ENCODE data around the gene DYNC2LI1. TPM values are rescaled to one million over a fixed set of nuclear protein-coding genes. Genes with fewer than 3 reads are reported as not detected.

DYNC2LI1 gene
- total RNA-seq, 1 experiment from 2014 or later: 64.6 TPM

GRCh38 chr2:43800894-43801293 is 27.1 kb downstream of the DYNC2LI1 start:
- in situ Hi-C loops (cut with HindIII; ENCODE audit: low pct_unique_long_range_greater_than_20kb, low sequenced_read_pairs): no loop called here
- DNase-seq (ENCODE audit: low read depth): no peak

GRCh38 chr2:43802135-43802534 is 28.3 kb downstream of the DYNC2LI1 start:
- in situ Hi-C loops (cut with HindIII; ENCODE audit: low pct_unique_long_range_greater_than_20kb, low sequenced_read_pairs): no loop called here

GRCh38 chr2:43803113-43803512 is 29.3 kb downstream of the DYNC2LI1 start:
- in situ Hi-C loops (cut with HindIII; ENCODE audit: low pct_unique_long_range_greater_than_20kb, low sequenced_read_pairs): no loop called here
- no peak for DNase-seq (ENCODE audit: low read depth)

More at GRCh38 chr2:43802135-43802534, 28.3 kb downstream of the DYNC2LI1 start:
- DNase-seq (ENCODE audit: low read depth): no peak

GRCh38 chr2:43806719-43807031 is 32.8 kb downstream of the DYNC2LI1 start:
- in situ Hi-C loops (cut with HindIII; ENCODE audit: low pct_unique_long_range_greater_than_20kb, low sequenced_read_pairs): no loop called here
- no peak for DNase-seq (ENCODE audit: low read depth)

GRCh38 chr2:43810452-43810851 is 36.6 kb downstream of the DYNC2LI1 start:
- in situ Hi-C loops (cut with HindIII; ENCODE audit: low pct_unique_long_range_greater_than_20kb, low sequenced_read_pairs): no loop called here

GRCh38 chr2:43810888-43811287 is 37.0 kb downstream of the DYNC2LI1 start:
- DNase-seq (ENCODE audit: low read depth): no peak
- in situ Hi-C loops (cut with HindIII; ENCODE audit: low pct_unique_long_range_greater_than_20kb, low sequenced_read_pairs): no loop called here

More at GRCh38 chr2:43810452-43810851, 36.6 kb downstream of the DYNC2LI1 start:
- no peak for DNase-seq (ENCODE audit: low read depth)

- in situ Hi-C loops (cut with HindIII; ENCODE audit: low pct_unique_long_range_greater_than_20kb, low sequenced_read_pairs): no loop called here
- no peak for DNase-seq (ENCODE audit: low read depth)
Measured at GRCh38 chr2:43812006-43812405, 38.2 kb downstream of the DYNC2LI1 start.

GRCh38 chr2:43812947-43813346 is 39.1 kb downstream of the DYNC2LI1 start:
- DNase-seq (ENCODE audit: low read depth): no peak

GRCh38 chr2:43814711-43815110 is 40.9 kb downstream of the DYNC2LI1 start:
- DNase-seq (ENCODE audit: low read depth): no peak
- in situ Hi-C loops (cut with HindIII; ENCODE audit: low pct_unique_long_range_greater_than_20kb, low sequenced_read_pairs): no loop called here

More at GRCh38 chr2:43812947-43813346, 39.1 kb downstream of the DYNC2LI1 start:
- in situ Hi-C loops (cut with HindIII; ENCODE audit: low pct_unique_long_range_greater_than_20kb, low sequenced_read_pairs): no loop called here

- in situ Hi-C loops (cut with HindIII; ENCODE audit: low pct_unique_long_range_greater_than_20kb, low sequenced_read_pairs): no loop called here
- DNase-seq (ENCODE audit: low read depth): peak; percentile 37
Measured at GRCh38 chr2:43818761-43819160, 44.9 kb downstream of the DYNC2LI1 start.

GRCh38 chr2:43819491-43820163 is 45.8 kb downstream of the DYNC2LI1 start:
- no peak for DNase-seq (ENCODE audit: low read depth)
- in situ Hi-C loops (cut with HindIII; ENCODE audit: low pct_unique_long_range_greater_than_20kb, low sequenced_read_pairs): no loop called here

GRCh38 chr2:43822839-43823238 is 49.0 kb downstream of the DYNC2LI1 start:
- in situ Hi-C loops (cut with HindIII; ENCODE audit: low pct_unique_long_range_greater_than_20kb, low sequenced_read_pairs): no loop called here
- no peak for DNase-seq (ENCODE audit: low read depth)

GRCh38 chr2:43823751-43824150 is 49.9 kb downstream of the DYNC2LI1 start:
- in situ Hi-C loops (cut with HindIII; ENCODE audit: low pct_unique_long_range_greater_than_20kb, low sequenced_read_pairs): no loop called here
- DNase-seq (ENCODE audit: low read depth): no peak

- DNase-seq (ENCODE audit: low read depth): no peak
Measured at GRCh38 chr2:43824512-43824911, 50.7 kb downstream of the DYNC2LI1 start.

GRCh38 chr2:43824951-43825493 is 51.2 kb downstream of the DYNC2LI1 start:
- in situ Hi-C loops (cut with HindIII; ENCODE audit: low pct_unique_long_range_greater_than_20kb, low sequenced_read_pairs): no loop called here
- no peak for DNase-seq (ENCODE audit: low read depth)

More at GRCh38 chr2:43824512-43824911, 50.7 kb downstream of the DYNC2LI1 start:
- in situ Hi-C loops (cut with HindIII; ENCODE audit: low pct_unique_long_range_greater_than_20kb, low sequenced_read_pairs): no loop called here

GRCh38 chr2:43825841-43826240 is 52.0 kb downstream of the DYNC2LI1 start:
- no peak for DNase-seq (ENCODE audit: low read depth)
- in situ Hi-C loops (cut with HindIII; ENCODE audit: low pct_unique_long_range_greater_than_20kb, low sequenced_read_pairs): no loop called here

- in situ Hi-C loops (cut with HindIII; ENCODE audit: low pct_unique_long_range_greater_than_20kb, low sequenced_read_pairs): no loop called here
- DNase-seq (ENCODE audit: low read depth): no peak
Measured at GRCh38 chr2:43826305-43827250, 52.7 kb downstream of the DYNC2LI1 start.

GRCh38 chr2:43831543-43832294 is 57.9 kb downstream of the DYNC2LI1 start:
- no peak for DNase-seq (ENCODE audit: low read depth)
- in situ Hi-C loops (cut with HindIII; ENCODE audit: low pct_unique_long_range_greater_than_20kb, low sequenced_read_pairs): no loop called here
